Nephron (organoid): ENCODE data around the gene DEAF1.

Experiments used
- H3K27ac Mint-ChIP-seq, 3 experiments: 2 replicates each; pipeline ENCODE4 v1.8.0; 2020; ENCODE audit warnings: mixed read lengths in 3 of 3, mild to moderate bottlenecking in 2 of 3, moderate library complexity in 1 of 3
- H3K27me3 Mint-ChIP-seq: 2 replicates; pipeline ENCODE4 v1.8.0; 2021; ENCODE audit warnings: low read depth, mild to moderate bottlenecking, moderate library complexity, mixed read lengths
- H3K36me3 Mint-ChIP-seq: 2 replicates; pipeline ENCODE4 v1.8.0; 2020; ENCODE audit warnings: low read depth, mixed read lengths
- H3K4me1 Mint-ChIP-seq: 2 replicates; pipeline ENCODE4 v1.8.0; 2020; ENCODE audit warnings: mixed read lengths
- H3K4me3 Mint-ChIP-seq, 3 experiments: 2 replicates each; pipeline ENCODE4 v1.8.0; 2020; ENCODE audit warnings: mild to moderate bottlenecking in 3 of 3, mixed read lengths in 3 of 3, moderate library complexity in 2 of 3
- H3K9me3 Mint-ChIP-seq: 2 replicates; pipeline ENCODE4 v1.8.0; 2020; ENCODE audit warnings: mixed read lengths
- TF ChIP-seq, protein P1 (sequence below), 3 experiments: fragments of 200-600 bp; sonication (generic); IDR thresholded peaks; one replicate each; pipeline ENCODE4 v1.5.0; 2021; ENCODE audit warnings: antibody characterized with exemption in 3 of 3; ENCODE audit not compliant: unreplicated experiment in 3 of 3

DEAF1 gene

DNA sequence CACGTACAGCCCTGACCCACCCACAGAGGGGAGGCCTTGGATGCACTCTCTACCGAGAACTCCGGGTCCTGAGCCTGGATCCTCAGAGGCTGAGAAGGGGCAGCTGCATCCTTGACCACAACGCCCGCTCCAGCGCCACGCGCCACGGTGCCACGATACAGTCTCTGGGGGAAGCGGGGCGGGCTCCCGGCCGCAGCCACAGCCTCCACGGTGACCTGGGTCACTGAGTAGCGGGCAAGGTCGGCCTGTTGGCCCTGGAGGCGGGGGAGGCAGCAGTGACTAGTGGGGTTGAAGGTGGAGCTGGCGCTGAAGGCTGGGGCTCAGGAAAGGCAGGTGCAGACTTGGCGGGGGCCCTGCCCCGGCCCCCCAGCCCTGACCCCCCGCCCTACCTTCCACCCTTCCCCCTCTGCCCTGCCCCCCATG, 75.4 kb downstream of the DEAF1 start:
- peak overlapping the region in 1 of 3 experiments; percentile 14 for H3K4me3 Mint-ChIP-seq
- H3K27ac Mint-ChIP-seq = no peak overlapping the region
- no peaks in the 10 kb centered on the region for H3K36me3 Mint-ChIP-seq
- H3K27me3 Mint-ChIP-seq = peaks cover 9% of the 10 kb centered on the region
- TF ChIP-seq, protein P1, sequence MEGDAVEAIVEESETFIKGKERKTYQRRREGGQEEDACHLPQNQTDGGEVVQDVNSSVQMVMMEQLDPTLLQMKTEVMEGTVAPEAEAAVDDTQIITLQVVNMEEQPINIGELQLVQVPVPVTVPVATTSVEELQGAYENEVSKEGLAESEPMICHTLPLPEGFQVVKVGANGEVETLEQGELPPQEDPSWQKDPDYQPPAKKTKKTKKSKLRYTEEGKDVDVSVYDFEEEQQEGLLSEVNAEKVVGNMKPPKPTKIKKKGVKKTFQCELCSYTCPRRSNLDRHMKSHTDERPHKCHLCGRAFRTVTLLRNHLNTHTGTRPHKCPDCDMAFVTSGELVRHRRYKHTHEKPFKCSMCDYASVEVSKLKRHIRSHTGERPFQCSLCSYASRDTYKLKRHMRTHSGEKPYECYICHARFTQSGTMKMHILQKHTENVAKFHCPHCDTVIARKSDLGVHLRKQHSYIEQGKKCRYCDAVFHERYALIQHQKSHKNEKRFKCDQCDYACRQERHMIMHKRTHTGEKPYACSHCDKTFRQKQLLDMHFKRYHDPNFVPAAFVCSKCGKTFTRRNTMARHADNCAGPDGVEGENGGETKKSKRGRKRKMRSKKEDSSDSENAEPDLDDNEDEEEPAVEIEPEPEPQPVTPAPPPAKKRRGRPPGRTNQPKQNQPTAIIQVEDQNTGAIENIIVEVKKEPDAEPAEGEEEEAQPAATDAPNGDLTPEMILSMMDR (IDR thresholded peaks at IDR 0.05; ENCODE audit: unreplicated experiment in 3 of 3) = no peak
- H3K4me1 Mint-ChIP-seq = peaks cover 5% of the 10 kb centered on the region
- no peaks in the 10 kb centered on the region for H3K9me3 Mint-ChIP-seq

DNA sequence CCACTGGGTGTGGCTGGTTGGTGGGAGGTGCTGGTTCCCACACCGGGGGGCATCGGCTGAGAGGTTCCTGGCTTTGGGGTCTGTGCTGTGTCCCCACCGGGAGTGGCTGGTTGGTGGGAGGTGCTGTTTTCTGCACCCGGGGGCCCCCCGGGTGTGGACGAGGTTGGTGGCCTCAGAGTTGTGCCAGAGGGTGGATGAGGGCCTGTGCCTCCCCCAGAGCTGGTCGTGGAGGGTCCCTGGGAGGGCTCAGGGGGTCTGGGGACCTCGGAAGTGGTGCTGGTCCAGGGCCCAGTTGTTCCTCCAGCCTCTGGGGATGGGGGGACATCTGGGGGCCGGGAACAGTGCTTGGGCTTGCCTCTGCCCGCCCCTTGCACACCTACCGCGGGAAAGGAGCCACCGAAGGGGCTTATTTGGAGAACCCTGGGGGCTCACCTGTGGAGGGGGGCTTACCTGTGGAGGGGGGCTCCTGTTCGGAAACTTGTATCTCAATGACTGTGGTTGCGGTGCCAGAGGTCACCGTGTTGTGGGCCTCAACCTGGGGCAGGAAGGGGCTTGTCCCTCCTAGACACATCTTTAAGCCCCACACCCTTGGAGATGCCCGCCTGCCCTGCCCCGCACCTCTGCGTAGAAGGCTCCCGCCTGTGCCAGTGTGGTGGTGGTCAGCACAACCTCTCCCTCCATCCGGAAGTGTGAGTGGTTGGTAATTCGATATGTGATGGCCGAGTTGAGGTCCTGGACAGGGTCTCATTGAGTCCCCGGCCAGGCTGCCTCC, 76.0 kb downstream of the DEAF1 start:
- H3K27ac Mint-ChIP-seq = no peak overlapping the region
- TF ChIP-seq, protein P1 (IDR thresholded peaks at IDR 0.05; ENCODE audit: unreplicated experiment in 3 of 3) = no peak
- no peaks in the 10 kb centered on the region for H3K9me3 Mint-ChIP-seq
- H3K27me3 Mint-ChIP-seq = peaks cover 9% of the 10 kb centered on the region
- peaks cover 5% of the 10 kb centered on the region for H3K4me1 Mint-ChIP-seq
- H3K4me3 Mint-ChIP-seq = peak overlapping the region in 1 of 3 experiments; percentile 14
- no peaks in the 10 kb centered on the region for H3K36me3 Mint-ChIP-seq

DNA sequence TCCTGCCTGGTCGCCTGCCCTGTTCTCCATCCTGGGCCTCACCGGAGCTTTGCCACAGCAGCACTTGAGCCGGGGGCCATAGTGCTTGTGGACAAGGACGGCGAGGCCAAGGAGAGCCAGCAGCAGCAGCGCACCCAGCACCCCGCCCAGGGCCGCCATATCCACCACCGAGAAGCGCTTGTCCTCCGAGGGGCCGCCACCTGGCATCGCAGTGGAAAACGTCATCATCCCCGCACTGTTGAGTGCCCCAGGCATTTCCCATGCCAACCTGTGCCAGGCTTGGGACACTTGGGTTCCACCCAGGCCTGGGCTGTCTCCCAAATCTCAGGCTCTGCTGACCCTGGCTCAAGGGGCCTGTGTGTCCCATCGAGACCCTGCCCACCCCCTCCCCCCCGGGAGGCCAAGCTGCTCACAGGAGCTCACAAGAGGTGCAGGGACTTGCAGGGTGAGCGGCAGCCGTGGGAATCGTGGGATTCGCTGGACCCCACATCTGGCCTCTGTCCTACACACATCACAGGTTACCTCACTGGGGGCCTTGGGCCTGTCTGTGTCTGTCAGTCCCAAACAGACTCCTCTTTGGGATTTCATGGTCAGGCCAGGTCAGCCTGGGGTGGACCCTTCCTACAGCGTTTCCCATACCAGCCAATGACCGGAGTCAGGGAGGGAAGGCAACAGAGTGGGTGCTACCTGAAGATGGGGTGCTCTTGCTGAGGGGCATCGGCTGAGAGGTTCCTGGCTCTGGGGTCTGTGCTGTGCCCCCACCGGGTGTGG, 76.9 kb downstream of the DEAF1 start:
- H3K4me3 Mint-ChIP-seq = no peak overlapping the region
- no peaks in the 10 kb centered on the region for H3K36me3 Mint-ChIP-seq
- TF ChIP-seq, protein P1 (IDR thresholded peaks at IDR 0.05; ENCODE audit: unreplicated experiment in 3 of 3) = no peak
- no peaks in the 10 kb centered on the region for H3K9me3 Mint-ChIP-seq
- H3K27me3 Mint-ChIP-seq = peaks cover 2% of the 10 kb centered on the region
- peaks cover 5% of the 10 kb centered on the region for H3K4me1 Mint-ChIP-seq
- no peak overlapping the region for H3K27ac Mint-ChIP-seq

DNA sequence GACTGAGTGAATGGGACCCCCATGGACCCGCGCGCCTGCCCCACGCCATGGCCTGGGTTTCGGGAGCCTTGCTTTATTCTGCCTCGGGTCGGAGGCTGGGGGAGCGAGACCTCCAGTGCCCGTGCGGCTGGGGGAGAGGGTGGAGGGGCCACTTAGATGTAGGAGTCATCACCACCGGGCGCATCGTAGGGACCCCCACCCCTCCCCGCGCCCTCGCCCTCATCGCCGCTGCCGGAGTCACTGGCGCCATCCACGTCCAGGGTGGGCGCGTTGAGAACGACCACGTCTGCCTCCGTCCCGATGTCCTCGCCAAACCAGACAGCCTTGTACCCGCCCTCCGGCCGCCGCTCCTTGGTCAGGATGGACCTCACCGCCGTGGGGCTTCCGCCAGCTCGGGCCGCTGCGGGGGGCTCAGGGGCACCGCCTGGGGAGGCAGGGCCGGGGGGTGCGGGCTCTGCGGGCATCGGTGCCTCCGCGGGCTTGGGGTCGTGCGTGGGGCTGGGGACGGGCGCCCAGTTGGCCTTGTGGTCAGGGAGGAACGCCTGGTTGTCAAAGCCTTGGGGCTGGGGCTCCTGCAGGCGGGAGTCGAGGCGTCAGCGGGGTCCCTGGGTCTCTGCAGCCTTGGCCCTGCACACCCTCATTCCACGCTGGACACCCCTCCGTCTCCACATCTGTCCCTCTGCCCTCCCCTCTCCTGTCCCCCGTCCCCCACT, 77.7 kb downstream of the DEAF1 start:
- TF ChIP-seq, protein P1 (IDR thresholded peaks at IDR 0.05; ENCODE audit: unreplicated experiment in 3 of 3) = no peak
- Mint-ChIP-seq H3K4me3 (no peak overlapping the region), H3K27me3 (no peaks in the 10 kb centered on the region), H3K36me3 (peaks cover 2% of the 10 kb centered on the region), H3K27ac (no peak overlapping the region), H3K4me1 (peaks cover 7% of the 10 kb centered on the region), H3K9me3 (no peaks in the 10 kb centered on the region)

DNA sequence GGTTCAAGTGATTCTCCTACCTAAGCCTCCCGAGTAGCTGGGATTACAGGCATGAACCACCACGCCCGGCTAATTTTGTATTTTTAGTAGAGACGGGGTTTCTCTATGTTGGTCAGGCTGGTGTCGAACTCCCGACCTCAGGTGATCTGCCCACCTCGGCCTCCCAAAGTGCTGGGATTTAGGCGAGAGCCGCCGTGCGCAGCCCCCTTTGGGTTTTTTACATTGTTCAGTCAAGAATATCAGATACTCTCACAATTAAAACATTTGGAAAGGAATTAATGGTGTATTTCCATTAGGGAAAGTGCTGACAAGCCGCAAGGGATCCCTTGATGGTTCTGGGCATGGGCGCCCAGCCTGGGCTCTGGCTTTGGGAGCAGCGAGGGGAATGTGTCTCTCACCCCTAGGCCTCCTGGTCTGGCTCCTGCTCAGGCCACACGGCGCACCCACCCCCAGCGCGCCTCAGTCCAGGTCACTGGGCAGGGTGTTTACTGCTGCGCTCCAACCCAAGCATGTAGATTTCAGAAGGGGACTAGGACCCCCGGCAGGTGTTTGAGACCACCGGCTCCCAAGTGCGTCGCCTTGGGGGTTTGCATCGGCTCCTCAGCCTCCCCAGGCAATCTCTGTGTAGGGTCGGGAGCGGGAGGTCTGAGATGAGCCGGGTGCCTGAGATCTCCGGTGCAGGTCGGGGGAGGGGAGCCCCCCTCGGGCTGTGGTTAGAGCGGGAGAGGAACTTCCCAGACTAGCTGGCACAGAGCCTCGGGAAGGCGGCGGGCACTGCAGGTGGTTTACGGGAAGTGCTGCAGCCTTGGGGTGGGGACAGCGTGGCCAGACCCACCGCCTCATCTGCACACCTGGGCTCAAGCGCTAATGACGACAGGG, 78.5 kb downstream of the DEAF1 start:
- H3K27me3 Mint-ChIP-seq = no peaks in the 10 kb centered on the region
- TF ChIP-seq, protein P1 (IDR thresholded peaks at IDR 0.05; ENCODE audit: unreplicated experiment in 3 of 3) = no peak
- H3K4me1 Mint-ChIP-seq = peaks cover 14% of the 10 kb centered on the region
- H3K36me3 Mint-ChIP-seq = peaks cover 8% of the 10 kb centered on the region
- H3K9me3 Mint-ChIP-seq = no peaks in the 10 kb centered on the region
- no peak overlapping the region for H3K27ac Mint-ChIP-seq
- H3K4me3 Mint-ChIP-seq = peak overlapping the region in 2 of 3 experiments; percentile 82
